GM15510 (cell line): ENCODE data around the gene OR2A5.

Source experiments
- POLR2A ChIP-seq: IDR thresholded peaks from 3 replicates; pipeline ENCODE4 v1.6.1; 2011; ENCODE audit warnings: borderline replicate concordance; ENCODE audit not compliant: insufficient read length; ENCODE audit errors: extremely low read depth

The OR2A5 gene

DNA sequence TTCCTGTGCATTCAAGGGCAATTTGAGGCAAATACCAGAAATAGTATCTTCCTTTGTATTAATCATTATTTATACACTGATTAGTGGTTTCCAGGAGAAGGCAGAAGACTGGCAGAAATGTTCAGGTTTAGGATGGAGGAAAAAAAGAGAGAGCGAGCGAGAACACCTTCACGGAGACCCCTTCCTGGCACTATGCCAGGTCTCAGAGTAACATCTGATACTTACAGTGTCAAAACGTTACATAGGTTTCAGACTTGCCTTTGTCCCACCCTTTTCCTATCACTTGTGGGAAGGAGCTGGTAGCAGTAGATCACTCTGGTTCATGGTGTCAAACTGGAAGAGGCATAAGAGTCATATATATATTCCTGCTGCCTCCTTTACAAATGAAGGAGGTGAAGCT is 38.0 kb downstream of the OR2A5 start:
- TF ChIP-seq POLR2A: no peak

DNA sequence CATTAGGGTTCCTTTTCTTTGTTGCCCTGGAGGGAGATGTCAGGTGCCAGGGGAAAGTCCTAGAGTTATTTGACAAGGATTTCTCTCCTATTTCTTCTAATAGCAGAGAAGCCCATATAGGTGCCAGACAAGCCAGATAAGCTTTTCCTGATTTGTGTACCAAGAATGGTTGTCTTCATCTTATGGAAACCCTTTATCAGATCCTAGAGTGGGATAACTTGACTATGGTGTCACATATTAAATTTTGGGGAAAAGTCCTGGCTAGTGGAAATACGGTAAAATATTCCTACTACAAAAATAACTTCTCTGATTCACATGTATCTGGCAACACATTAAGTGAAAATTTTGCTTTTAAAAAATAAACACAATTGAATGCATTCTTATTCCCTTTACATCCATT is 38.5 kb downstream of the OR2A5 start:
- no peak for TF ChIP-seq POLR2A

DNA sequence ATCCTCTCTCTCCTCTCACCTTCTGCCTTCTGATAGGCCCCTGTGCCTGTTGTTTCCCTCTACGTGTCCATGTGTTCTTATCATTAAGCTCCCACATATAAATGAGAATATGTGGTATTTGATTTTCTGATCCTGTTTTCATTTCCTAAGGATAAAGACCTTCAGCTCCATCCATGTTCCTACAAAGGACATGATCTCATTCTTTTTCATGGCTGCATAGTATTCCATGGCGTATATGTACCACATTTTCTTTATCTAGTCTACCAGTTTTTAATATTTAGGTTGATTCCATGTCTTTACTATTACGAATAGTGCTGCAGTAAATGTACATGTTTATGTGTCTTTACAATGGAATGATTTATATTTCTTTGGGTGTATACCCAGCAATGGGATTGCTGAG is 41.9 kb downstream of the OR2A5 start:
- TF ChIP-seq POLR2A: no peak

DNA sequence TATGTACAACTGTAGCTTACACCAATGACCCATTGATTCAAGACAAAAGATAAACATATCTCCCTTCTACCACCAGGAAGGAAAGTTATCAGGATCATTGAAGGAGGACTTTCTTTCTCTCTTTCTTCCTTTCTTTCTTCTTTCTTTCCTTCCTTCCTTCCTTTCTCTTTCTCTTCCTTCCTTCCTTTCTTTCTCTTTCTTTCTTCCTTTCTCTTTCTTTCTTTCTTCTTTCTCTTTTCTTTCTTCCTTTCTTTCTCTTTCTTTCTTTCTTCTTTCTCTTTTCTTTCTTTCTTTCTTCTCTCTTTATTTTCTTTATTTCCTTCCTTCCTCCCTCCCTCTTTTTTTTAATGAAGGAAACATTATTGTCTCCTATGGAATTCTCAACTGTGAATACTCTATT is 50.0 kb downstream of the OR2A5 start:
- no peak for TF ChIP-seq POLR2A

DNA sequence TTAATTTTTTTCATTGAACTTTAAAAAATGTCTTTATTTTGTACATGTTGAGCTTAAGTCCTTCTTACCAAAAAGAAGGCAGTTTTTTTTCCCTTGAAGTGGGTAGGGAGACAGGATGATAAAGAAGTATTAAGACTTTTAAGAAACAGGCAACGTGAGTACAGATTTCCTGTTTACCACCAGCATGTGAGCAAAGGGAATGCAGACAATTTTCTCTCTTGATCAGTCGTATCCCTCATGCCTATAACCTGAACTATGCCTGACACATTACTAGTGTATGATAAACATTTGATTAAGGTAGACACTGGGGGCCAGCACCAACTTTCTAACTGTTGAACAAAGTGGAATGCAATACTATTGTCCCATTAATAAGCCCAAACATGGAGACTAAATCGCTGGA is 51.9 kb downstream of the OR2A5 start:
- no peak for TF ChIP-seq POLR2A

DNA sequence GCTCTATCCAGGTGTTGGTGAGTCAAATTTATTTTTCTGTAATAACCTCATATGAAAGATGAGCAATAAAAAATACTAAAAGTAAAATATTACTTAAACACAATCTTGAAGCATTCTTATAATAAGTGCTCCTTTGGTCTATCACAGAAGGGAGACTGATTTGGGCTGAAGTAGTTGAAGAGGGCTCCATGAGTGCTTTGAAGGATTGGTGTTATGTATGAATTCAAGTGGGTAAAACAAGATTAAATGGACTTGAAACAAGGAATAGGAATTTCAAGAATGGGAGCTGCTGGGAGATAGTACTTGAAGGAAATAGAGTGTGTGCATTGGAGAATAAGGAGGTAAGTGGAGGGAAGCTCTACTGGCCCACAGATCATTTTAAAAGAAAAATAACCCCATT is 53.3 kb downstream of the OR2A5 start:
- TF ChIP-seq POLR2A: no peak

DNA sequence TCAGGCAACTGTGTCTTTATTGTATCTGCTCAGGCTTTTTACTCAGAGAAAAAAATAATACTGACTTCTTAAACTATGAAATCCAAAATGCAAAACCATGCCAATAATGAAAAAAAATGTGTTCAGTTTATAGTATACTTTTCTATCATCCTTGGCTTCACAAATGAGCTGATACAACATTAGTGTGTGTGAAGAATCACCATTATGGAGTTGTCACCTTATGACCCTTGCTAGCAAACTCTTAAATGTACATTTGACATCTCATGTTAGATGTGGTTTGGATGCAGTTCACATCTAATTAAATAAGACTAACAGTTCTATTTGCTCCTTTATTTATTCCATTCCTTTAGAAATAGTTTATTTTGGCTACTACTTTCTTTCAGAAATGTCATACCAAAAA is 56.5 kb downstream of the OR2A5 start:
- no peak for TF ChIP-seq POLR2A
